ENCODE measurements around the gene RAPGEF1.

DNA sequence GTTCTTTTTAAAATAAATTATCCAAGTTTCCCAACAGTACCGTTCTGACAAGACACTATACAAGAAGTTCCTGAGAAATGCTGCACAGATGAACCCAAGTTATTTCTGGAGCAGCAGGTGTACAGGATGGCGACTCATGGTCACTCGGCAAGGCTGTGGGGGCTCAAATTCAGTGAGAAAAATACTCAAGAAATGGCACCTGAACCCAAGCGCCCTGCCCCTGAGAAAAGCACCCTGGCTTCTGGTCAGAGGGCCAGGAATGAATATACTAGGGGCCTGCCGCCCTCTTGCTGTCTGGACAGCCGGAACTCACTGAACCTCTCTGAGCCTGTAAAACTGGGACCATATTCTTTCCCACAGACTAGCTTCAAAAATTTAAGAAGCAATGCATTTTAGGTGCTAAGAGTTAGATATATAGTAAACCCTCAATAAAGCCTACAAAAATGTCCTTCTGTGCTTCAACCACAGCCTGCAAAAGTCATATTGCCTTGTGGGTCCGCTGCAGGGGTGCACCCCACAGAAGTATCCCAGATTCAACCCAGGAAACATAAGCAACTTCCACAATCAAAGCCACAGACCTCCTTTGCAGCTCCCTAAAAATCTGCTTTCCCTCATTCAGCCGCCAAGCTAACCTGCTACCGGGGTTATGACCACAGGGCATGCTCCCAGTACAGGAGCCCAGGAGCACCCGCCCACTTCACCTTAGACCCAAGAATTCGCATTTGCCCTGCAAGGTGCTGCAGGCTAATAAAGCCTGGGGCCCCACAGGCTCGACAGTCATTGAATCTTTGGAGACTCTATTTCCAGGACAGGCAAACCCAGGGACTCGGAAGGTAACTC lies 1.4 kb downstream of the RAPGEF1 start:
- no peak for TF ChIP-seq POLR2A (IDR thresholded peaks at IDR 0.05)
- TF ChIP-seq, protein P1, sequence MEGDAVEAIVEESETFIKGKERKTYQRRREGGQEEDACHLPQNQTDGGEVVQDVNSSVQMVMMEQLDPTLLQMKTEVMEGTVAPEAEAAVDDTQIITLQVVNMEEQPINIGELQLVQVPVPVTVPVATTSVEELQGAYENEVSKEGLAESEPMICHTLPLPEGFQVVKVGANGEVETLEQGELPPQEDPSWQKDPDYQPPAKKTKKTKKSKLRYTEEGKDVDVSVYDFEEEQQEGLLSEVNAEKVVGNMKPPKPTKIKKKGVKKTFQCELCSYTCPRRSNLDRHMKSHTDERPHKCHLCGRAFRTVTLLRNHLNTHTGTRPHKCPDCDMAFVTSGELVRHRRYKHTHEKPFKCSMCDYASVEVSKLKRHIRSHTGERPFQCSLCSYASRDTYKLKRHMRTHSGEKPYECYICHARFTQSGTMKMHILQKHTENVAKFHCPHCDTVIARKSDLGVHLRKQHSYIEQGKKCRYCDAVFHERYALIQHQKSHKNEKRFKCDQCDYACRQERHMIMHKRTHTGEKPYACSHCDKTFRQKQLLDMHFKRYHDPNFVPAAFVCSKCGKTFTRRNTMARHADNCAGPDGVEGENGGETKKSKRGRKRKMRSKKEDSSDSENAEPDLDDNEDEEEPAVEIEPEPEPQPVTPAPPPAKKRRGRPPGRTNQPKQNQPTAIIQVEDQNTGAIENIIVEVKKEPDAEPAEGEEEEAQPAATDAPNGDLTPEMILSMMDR (IDR thresholded peaks at IDR 0.05 in 8 of 11, conservative IDR thresholded peaks at IDR 0.05 in 3 of 11), result peak in 1 of 11 experiments; percentile 5

All from spleen (tissue), 7 donors.